Stomach smooth muscle (tissue), 2 donors: ENCODE results near the gene KLHL29.
A peak's percentile ranks its signal among the peaks of the same experiment; 100 is the strongest.

ENCODE experiments used
- H3K27ac ChIP-seq: one replicate; pipeline ENCODE4 v1.7.0; 2013; ENCODE audit warnings: mild to moderate bottlenecking, low read length, inconsistent platforms
- H3K27me3 ChIP-seq, 2 donors: one replicate each; pipeline ENCODE4 v1.7.0; 2013; ENCODE audit warnings: low read length in 2 of 2; ENCODE audit not compliant: insufficient read depth in 2 of 2, control insufficient read depth in 1 of 2
- H3K36me3 ChIP-seq, 2 donors: one replicate each; pipeline ENCODE4 v1.7.0; 2013; ENCODE audit warnings: low read length in 2 of 2; ENCODE audit not compliant: control insufficient read depth in 2 of 2, insufficient read depth in 2 of 2
- H3K4me1 ChIP-seq: one replicate; pipeline ENCODE4 v1.7.0; 2013; ENCODE audit warnings: low read length; ENCODE audit not compliant: control insufficient read depth, insufficient read depth
- H3K4me3 ChIP-seq, 2 donors: one replicate each; pipeline ENCODE4 v1.7.0; 2013; ENCODE audit warnings: low read length in 2 of 2
- H3K9ac ChIP-seq, 2 donors: one replicate each; pipeline ENCODE4 v1.7.0; 2013; ENCODE audit warnings: low read length in 2 of 2, mild to moderate bottlenecking in 1 of 2
- H3K9me3 ChIP-seq, 2 donors: one replicate each; pipeline ENCODE4 v1.7.0; 2013; ENCODE audit warnings: low read length in 2 of 2; ENCODE audit not compliant: control insufficient read depth in 2 of 2
- donor health status: healthy.
- donor health status: Pancreatic carcinoma.

KLHL29 gene

DNA sequence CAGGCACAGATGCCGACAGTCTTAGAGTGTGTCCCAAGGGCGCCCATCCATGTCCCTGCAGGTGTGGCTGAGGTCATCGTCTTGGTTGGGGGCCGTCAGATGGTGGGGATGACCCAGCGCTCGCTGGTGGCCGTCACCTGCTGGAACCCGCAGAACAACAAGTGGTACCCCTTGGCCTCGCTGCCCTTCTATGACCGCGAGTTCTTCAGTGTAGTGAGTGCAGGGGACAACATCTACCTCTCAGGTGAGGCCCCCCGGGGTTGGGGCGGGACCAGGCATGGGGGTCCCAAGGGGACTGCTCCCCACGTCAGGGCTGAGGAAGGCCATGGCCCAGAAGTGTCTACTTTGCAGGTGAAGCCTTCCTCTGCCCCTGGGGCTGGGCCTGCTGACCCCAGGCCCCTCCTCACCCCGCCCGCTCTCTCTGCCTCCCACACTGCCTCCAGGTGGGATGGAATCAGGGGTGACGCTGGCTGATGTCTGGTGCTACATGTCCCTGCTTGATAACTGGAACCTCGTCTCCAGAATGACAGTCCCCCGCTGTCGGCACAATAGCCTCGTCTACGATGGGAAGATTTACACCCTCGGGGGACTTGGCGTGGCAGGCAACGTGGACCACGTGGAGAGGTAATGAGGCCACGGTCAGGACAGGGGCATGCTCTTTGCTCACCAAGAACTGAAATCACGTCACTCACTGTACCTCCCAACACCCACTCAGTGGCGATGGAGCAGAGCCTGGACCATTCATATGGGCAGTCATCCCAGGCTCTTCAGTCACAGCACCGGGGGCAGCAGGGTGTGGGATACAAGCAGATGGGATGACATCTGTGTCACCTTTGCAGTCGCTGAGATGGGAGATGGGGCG, 311.1 kb downstream of the KLHL29 start:
- H3K9ac ChIP-seq, result no peak overlapping the region
- no peak overlapping the region for H3K27ac ChIP-seq
- peaks cover 34 to 68% of the 10 kb centered on the region in 2 donors for H3K36me3 ChIP-seq
- H3K9me3 ChIP-seq, result peaks cover 3 to 4% of the 10 kb centered on the region in 2 donors
- H3K4me3 ChIP-seq, result no peak overlapping the region
- H3K27me3 ChIP-seq, result no peaks in the 10 kb centered on the region
- H3K4me1 ChIP-seq, result peaks cover 20% of the 10 kb centered on the region

DNA sequence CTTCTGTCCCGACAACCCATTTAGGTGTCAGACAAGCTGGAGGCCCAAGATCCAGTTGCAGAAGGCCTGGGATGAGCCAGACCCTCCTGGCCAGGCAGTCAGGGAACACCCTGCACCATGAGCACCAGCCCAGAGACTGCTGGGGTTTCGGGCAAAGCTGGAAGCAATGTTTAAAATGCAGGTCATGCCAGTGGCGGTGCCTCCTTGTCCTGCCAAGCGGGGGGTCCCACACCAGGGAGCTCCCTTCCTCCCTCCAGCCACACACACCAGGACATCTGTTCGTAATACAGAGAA, 311.7 kb downstream of the KLHL29 start:
- H3K27ac ChIP-seq, result no peak overlapping the region
- no peak overlapping the region for H3K9ac ChIP-seq
- peaks cover 28 to 63% of the 10 kb centered on the region in 2 donors for H3K36me3 ChIP-seq
- peaks cover 3 to 4% of the 10 kb centered on the region in 2 donors for H3K9me3 ChIP-seq
- peaks cover 20% of the 10 kb centered on the region for H3K4me1 ChIP-seq
- no peak overlapping the region for H3K4me3 ChIP-seq
- H3K27me3 ChIP-seq, result no peaks in the 10 kb centered on the region

DNA sequence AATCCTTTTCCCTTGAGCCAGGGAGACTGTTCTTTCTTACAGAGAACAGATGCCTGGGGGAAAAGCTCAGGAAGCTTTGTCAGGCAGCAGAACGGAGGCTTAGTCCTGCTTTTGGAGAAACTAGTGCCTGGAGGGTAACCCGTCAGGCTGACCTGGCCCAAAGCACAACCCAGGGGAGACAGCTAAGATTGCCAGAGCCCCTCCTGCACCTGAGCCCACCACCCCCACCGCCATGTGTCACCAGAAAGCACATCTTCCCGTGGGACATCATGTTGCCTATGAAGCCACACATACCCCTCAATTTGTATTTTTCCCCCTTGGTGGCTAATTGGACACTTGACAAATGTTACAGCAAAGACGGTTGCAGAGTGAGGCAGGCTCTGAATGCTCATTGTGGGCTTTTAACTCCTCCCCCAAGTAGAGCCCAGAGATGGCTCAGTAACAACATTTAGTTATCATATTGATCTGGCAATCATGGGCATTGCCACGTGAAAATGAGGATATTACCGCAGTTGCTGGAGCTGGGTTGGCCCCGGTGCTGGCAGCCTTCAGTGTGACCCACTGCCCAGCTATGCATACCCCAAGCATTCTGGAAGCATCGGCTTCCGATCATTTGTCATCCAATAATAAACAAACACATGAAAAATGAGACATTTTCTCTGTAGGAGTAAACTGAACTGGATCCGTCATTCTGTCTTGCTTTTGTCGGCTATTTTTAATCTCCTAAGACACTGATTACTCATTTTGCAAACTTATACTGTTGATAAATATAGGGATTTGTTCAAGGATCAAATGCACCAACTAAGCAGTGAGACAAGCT, 312.5 kb downstream of the KLHL29 start:
- H3K9ac ChIP-seq, result no peak overlapping the region
- H3K4me1 ChIP-seq, result peaks cover 20% of the 10 kb centered on the region
- no peak overlapping the region for H3K27ac ChIP-seq
- peaks cover 3 to 4% of the 10 kb centered on the region in 2 donors for H3K9me3 ChIP-seq
- H3K4me3 ChIP-seq, result no peak overlapping the region
- peaks cover 25 to 56% of the 10 kb centered on the region in 2 donors for H3K36me3 ChIP-seq
- H3K27me3 ChIP-seq, result no peaks in the 10 kb centered on the region

- peaks cover 20% of the 10 kb centered on the region for H3K4me1 ChIP-seq
- H3K4me3 ChIP-seq, result no peak overlapping the region
- no peak overlapping the region for H3K27ac ChIP-seq
- H3K9me3 ChIP-seq, result peaks cover 3 to 4% of the 10 kb centered on the region in 2 donors
- peaks cover 33 to 62% of the 10 kb centered on the region in 2 donors for H3K36me3 ChIP-seq
- H3K27me3 ChIP-seq, result no peaks in the 10 kb centered on the region
- no peak overlapping the region for H3K9ac ChIP-seq
These were observed 313.2 kb downstream of the KLHL29 start for GRCh38 chr2:23698116-23698693.

DNA sequence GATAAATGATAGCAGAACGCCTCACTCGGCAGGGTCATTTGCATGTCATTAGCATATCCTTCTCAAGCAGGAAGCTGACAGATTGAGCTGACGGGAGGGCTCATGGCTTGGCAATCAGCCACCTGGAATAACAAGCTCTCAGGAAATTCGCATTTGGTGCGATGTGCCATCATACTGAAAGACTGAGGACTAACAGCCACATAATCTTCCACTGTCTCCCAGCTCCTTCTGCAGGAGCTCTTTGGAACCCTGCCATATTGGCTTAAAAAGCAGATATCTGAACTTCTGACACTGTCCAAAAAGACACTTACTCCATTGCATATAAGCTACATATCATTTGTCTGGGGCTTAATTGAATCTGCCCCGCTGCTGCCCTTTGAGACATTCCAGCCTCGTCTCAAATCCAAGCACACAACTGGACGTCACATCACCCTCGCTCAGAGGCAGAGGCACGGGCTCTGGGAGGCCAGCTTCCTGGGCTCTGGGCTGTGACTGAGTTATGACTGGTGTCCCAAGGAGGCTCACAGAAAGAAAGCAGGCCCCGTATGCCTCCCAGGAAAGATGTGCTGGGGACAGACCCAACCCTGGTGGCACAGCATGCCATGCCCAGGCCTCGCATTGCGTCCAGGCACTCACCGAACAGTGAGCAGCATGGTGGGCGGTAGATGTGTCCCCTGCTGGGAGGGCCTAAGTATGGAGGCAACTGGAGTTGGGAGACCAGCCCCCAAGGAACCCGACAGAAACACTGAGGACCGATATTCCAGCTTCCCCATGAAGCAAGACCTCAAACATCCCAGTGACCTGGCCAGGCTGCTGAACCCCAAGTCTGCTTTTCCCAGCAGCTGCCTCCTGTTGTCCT, 314.0 kb downstream of the KLHL29 start:
- Histone ChIP-seq H3K27ac (peak overlapping the region; percentile 37), H3K4me1 (peaks cover 20% of the 10 kb centered on the region), H3K9ac (no peak overlapping the region), H3K9me3 (peaks cover 3 to 4% of the 10 kb centered on the region in 2 donors), H3K4me3 (no peak overlapping the region), H3K36me3 (peaks cover 38 to 64% of the 10 kb centered on the region in 2 donors), H3K27me3 (no peaks in the 10 kb centered on the region)

DNA sequence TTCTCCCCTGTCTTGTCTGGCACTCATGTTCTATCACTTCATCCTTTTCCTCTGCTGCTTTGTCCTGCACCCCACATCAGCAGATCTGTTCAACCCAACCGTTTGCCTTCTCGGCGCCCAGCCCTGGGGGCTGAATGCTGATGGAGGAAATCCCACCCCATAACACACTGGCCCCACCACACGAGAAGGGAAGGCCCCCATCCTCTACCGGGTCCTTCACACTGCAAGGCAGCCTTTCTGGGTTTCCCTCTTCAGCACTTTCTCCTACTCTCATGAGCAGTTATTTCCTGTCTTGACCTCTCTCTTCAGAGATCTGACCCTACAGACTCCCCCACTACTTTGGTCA, 314.6 kb downstream of the KLHL29 start:
- peaks cover 39 to 65% of the 10 kb centered on the region in 2 donors for H3K36me3 ChIP-seq
- H3K9ac ChIP-seq, result no peak overlapping the region
- no peak overlapping the region for H3K4me3 ChIP-seq
- peak overlapping the region; percentile 37 for H3K27ac ChIP-seq
- H3K4me1 ChIP-seq, result peaks cover 20% of the 10 kb centered on the region
- peaks cover 3 to 4% of the 10 kb centered on the region in 2 donors for H3K9me3 ChIP-seq
- H3K27me3 ChIP-seq, result no peaks in the 10 kb centered on the region

GRCh38 chr2:23700627-23701026, 315.6 kb downstream of the KLHL29 start:
- Histone ChIP-seq H3K4me3 (no peak overlapping the region), H3K4me1 (peaks cover 20% of the 10 kb centered on the region), H3K27me3 (no peaks in the 10 kb centered on the region), H3K27ac (no peak overlapping the region), H3K36me3 (peaks cover 40 to 63% of the 10 kb centered on the region in 2 donors), H3K9ac (no peak overlapping the region), H3K9me3 (peaks cover 3 to 4% of the 10 kb centered on the region in 2 donors)

- peaks cover 42 to 64% of the 10 kb centered on the region in 2 donors for H3K36me3 ChIP-seq
- peaks cover 4 to 6% of the 10 kb centered on the region in 2 donors for H3K9me3 ChIP-seq
- H3K9ac ChIP-seq, result no peak overlapping the region
- no peak overlapping the region for H3K27ac ChIP-seq
- H3K4me1 ChIP-seq, result peaks cover 20% of the 10 kb centered on the region
- H3K4me3 ChIP-seq, result no peak overlapping the region
- H3K27me3 ChIP-seq, result no peaks in the 10 kb centered on the region
These were observed 318.1 kb downstream of the KLHL29 start for GRCh38 chr2:23703037-23703582.

- Histone ChIP-seq H3K4me3 (no peak overlapping the region), H3K9ac (no peak overlapping the region), H3K4me1 (peaks cover 15% of the 10 kb centered on the region), H3K27ac (no peak overlapping the region), H3K36me3 (peaks cover 42 to 62% of the 10 kb centered on the region in 2 donors), H3K27me3 (no peaks in the 10 kb centered on the region), H3K9me3 (peaks cover 4 to 6% of the 10 kb centered on the region in 2 donors)
These were observed 318.8 kb downstream of the KLHL29 start for GRCh38 chr2:23703583-23704385.
